ENCODE data around the gene KLHDC7A.
"Not testable (repeated sequence)": the region's sequence is repeated elsewhere in the genome, so short reads cannot be mapped to it uniquely, and the experiment has no call there.

The KLHDC7A gene

DNA sequence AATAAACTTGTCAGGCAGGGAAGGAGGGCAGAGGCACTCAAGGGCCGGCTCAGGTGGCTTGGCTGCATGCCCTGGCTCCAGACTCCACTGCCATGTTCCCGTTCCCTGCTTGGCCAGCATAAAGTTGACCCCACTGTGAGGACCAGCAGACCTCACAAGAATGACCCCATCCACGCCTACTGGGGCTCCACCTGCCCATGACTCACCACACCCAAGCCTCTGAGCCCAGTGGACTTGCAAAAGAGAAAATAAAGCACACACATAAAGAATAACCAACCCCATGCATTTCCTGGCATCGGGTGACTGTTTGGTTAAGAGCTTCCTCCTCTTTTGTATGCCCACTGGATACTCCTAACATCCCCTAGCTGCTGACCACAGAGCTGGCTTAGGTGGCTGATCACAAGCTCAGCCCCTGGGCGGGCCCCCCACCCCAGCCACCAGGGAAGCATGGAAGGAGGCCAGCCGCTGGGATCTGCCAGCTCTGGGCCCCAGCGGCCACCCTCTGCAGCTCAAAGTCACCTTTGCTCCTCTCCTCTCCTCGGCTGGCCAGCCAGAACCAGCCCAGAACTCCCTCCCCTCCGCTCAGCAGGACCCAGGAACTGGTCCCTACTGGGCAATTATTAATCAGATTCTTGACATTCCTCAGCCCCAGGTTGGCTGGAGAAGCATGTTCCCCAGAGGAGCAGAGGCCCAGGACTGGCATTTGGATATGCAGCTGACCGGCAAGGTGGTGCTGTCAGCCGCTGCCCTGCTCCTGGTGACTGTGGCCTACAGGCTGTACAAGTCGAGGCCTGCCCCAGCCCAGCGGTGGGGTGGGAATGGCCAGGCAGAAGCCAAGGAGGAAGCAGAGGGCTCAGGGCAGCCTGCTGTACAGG is at the start of gene KLHDC7A:
KLHDC7A (plus strand) TSS at position 616 of the 875 bp plus-strand sequence; CDS start at position 668, 52 bp downstream.
- DNase-seq: no peak

- DNase-seq: no peak
Observed at GRCh38 chr1:18434041-18434440, 46.7 kb upstream of the KLHDC7A start.

DNA sequence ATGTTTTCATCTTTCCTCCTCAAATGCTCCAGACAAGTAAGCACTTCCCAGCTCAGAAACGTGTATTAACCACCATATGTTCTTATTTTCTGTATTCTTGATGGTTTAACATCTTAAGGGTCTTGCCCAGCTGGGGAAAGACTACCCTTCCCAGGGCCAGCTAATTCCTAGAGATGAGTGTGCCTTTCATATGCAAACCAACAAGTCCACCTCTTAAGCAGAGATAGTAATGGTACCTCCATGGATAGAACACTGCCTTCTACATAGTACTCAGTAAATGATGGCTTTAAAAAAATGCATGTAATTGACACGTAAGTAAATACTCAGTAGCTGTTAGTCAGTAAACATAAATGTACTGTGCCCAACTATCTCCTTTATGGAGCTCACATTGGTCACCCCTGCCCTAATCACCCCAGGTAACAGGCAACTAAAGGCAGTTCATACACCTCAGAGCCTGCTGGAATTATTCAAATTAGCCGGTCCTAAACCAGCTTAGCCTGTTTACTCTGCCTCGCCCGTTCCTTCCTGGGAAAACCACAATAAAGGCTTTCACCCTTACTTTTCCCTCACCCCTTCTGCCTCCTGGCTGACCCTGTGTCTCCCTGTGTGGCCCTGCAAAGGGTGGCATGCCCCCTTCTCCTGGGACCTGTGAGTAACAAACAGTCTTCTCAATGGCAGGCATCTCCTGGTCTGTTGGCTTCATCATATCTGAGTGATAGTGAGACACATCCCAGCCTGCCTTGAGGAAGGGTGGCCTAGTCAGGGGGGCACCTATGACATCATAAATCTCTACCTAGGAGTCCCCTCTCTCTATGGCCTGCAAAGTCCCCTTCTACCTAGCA is 40.1 kb upstream of the KLHDC7A start:
- no peak for DNase-seq

- DNase-seq: no peak
Observed at GRCh38 chr1:18443587-18444520, 36.9 kb upstream of the KLHDC7A start.

DNA sequence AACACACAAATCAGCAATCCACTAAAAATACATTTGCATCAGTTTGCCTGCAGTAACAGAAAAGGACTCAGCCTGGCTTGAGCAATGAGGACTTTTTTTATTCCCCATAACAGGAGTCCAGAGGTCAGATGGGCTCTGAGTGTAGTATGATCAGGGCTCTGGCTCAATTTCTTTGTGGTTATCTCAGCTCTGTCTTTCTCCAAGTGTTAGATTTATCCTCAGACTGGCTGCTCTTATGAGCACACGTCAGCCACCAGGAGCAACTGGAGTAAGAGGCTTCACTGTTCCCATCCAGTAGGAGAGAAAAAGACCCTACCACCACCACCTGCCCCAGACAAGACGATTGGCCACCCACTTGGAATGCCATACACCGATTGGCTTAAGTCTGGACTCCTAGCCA is 36.2 kb upstream of the KLHDC7A start:
- no peak for DNase-seq

GRCh38 chr1:18446751-18447150 is 34.0 kb upstream of the KLHDC7A start:
- DNase-seq: no peak

GRCh38 chr1:18447509-18448220 is 33.1 kb upstream of the KLHDC7A start:
- no peak for DNase-seq

DNA sequence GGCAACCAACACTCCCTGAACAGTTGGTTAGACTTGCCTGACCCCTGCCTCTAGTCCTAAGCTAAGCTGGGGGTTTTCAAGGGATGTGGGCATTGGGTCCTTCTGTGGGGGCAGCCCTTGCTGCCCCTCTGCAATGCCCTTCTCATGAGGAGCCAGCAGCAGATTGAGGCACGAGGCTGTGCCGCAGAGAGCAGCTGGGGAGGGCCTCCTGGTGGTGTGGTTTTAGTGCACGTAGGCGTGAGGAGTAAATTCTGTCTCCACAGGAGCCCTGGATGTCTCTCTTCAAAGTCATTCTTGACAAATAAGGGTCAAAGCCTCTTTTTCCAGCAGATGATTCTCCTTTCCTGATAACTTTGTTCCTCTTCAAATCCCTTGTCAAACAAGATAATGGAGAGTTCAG is 31.8 kb upstream of the KLHDC7A start:
- no peak for DNase-seq

GRCh38 chr1:18452550-18452949 is 28.2 kb upstream of the KLHDC7A start:
- DNase-seq: no peak

GRCh38 chr1:18458133-18459092 is 22.3 kb upstream of the KLHDC7A start:
- DNase-seq: no peak

DNA sequence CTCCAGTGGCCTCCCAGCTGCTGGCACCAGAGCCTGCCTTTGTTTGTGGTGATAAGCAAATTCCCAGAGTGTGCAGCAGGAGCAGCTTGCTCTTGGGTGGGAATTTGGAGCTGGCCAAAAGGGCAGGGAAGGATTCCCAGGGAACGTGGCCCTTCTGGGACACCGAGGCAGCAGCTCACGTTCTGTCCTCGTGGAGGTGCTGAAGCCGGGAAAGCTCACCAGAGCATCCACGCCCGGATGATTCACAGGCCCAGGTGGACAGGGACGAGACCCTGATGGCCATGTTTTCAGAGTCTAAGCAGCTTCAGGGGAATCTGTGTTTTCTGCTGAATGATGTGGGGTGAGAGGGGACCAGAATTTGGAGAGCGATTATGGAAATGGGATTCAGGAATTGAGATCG is 19.1 kb upstream of the KLHDC7A start:
- no peak for DNase-seq

DNA sequence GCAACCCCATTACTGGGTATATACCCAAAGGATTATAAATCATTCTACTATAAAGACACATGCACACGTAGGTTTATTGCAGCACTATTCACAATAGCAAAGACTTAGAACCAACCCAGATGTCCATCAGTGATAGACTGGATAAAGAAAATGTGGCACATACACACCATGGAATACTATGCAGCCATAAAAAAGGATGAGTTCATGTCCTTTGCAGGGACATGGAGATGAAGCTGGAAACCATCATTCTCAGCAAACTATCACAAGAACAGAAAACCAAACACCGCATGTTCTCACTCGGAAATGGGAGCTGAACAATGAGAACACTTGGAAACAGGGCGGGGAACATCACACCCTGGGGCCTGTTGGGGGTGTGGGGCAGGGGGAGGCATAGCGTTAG is 18.2 kb upstream of the KLHDC7A start:
- DNase-seq: not testable (repeated sequence)

DNA sequence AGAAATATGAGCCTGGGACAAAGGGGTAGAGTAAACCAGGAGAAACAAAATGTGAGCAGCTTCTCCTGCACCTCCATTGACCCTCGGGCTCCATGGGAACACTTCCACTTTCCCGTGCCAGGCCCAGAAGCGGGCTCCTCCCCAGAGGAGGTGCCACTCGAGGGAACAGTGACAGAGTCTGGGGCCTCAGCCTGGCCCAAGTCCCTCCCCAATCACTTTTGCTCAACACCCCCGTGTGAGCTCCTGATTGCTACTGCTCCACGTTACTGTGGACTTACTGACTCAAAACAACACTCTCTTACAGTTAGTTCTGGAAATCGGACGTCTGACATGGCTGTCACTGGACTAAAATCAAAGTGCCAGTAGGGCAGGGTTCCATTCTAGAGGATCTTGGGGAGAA is 17.7 kb upstream of the KLHDC7A start:
- no peak for DNase-seq

GRCh38 chr1:18463984-18464664 is 16.6 kb upstream of the KLHDC7A start:
- DNase-seq: no peak

- DNase-seq: no peak
Observed at GRCh38 chr1:18464665-18465050, 16.1 kb upstream of the KLHDC7A start.

GRCh38 chr1:18466676-18467075 is 14.1 kb upstream of the KLHDC7A start:
- DNase-seq: no peak

DNA sequence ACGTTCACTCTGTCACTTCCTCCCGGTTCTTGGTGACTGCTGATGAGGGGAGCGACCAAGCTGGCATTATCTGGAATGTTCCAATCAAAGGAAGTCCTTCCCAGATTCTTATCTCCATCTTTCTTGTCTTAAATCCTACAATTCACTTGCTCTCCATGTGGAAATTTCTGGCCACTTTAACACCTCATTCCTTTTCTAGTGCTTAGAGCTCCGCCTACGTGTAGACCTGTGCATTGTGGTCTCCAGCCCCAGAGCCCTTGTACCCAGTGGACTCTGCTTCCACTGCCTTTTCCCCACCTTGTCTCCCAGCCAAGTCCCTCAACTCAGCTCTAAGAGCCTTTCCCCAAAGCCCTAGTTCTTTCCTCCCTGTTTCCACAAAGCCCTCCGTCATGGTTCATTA is 12.2 kb upstream of the KLHDC7A start:
- DNase-seq: no peak

- DNase-seq: no peak
Observed at GRCh38 chr1:18469514-18469913, 11.2 kb upstream of the KLHDC7A start.

GRCh38 chr1:18470671-18471355 is 9.9 kb upstream of the KLHDC7A start:
- no peak for DNase-seq
